ENCODE data around the gene CCDC154. TPM values are rescaled to one million over a fixed set of nuclear protein-coding genes. Genes with fewer than 3 reads are reported as not detected.

Gene CCDC154
- total RNA-seq, 1 donor from 2014 or later, result 3.2 TPM

DNA sequence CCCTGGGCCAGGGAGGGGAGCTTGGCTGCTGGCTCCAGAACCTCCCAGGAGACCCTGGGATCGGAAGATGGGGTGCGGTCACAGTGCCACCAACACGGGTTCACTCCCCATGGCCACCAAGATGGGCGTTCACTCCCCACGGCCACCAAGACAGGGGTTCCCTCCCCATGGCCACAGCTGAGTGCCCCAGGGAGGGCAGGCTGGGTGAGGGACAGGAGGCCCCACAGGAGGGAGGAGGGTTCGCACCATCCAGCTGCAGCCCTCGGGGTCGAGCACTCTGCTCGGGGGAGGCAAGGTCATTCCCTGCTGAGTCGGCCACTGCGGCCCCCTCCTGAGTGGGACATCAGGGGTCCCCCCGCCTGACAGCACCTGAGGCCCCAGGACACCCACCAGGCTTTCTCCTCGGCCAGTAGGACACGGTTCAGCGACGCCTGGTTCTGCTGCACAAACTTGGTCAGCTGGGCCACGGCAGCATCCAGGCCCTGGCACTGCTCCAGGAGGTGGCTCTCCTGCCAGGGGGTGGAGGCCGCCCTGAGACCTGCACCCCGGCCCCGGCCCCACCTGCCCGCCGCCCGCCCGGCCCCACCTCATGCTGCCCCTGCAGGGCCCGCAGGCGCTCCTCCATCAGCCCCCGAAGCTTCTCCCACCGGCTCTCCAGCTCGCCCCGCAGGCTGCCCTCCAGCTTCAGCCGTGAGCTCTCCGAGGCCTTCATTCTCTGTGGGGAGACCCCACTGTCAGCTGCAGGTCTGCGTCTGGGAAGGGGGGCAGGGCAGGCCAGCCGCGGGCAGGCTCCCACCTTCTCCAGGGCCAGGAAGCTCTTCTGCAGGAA lies 5.9 kb downstream of the CCDC154 start:
- intact Hi-C loops (cut with micrococcal nuclease), result no loop called here

DNA sequence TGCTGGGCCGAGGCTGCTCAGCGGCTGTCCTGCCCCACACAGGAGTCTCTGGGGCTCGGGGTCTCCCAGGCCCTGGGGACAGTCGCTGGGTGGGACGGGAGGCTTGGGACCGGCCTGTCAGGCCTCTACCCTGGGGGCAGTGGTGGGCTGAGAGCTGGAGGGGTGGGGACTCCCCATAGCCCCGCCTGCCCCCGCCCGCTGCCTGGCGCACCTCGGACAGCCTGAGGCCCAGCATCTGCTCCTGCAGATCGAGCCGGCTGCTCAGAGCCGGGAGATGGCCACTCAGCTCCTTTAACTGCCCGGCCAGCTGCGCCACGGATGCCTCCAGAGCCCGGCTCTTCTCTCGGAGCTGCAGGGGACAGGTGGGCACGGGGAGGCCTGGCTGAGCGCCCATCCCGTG lies 6.8 kb downstream of the CCDC154 start:
- intact Hi-C loops (cut with micrococcal nuclease), result no loop called here

DNA sequence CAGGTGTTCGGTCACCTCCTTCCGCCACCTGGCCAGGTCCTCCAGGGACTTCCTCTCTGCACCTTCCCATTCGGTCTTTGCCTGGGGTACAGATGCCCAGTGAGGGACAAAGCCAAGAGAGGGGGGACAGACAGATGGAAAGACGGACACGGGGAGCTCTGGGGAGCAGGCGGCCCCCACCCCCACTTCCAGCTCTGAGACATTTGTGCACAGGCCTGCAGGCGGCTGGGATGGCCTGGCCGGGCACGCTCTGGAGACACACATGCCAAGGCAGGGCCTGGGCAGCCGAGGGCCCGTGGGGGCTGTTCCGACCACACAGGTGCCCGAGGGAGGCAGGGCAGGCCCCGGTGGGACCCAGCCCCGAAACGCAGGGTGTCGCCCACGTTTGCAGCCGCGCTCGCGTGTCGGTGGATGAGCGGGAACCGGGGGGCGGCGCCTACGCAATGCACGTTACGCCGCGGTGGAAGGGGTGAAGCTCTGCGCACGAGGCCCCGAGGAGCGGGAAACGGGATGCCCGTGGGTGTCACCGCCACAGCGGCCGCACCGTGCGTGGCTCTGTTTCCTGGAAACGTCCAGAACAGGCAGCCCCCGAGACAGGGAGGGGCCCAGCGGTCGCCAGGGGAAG lies 7.5 kb downstream of the CCDC154 start:
- intact Hi-C loops (cut with micrococcal nuclease), result no loop called here

DNA sequence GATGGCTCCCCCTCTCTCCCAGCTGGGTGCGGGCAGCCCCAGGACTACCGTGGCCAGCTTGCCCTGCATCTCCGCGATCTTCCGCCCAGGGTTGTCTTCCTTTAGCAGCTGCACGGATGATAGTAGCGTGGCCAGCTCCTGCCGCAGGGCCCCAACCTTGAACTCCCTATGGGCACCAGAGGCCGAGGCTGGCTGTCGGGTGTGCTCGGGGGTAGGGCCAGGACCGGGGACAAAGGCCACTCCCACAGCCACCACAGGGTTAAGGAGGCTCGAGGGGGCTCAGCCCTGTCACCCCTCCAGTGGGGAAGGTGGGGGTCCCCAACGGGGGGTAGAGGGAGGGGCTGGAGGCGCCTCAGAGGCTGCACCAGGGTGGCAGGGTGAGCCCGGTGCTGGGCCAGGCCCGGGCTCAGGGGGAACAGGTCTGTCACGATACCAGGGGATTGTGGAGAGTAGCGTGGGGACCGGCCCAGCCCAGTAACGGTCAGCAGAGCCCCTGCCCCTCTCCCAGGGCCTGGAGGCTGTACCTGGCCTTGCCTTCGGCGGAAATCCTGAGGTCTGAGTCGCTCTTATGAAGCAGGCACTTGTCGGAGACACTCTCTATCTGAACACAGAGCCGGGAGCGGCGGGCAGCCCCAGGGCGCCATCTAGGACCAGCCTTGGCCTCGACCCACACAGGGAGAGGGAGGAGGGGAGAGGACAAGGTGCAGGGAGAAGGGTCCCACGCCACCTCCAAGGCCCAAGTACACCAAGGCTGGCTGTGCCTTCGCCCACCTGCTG lies 8.2 kb downstream of the CCDC154 start:
- intact Hi-C loops (cut with micrococcal nuclease), result no loop called here

DNA sequence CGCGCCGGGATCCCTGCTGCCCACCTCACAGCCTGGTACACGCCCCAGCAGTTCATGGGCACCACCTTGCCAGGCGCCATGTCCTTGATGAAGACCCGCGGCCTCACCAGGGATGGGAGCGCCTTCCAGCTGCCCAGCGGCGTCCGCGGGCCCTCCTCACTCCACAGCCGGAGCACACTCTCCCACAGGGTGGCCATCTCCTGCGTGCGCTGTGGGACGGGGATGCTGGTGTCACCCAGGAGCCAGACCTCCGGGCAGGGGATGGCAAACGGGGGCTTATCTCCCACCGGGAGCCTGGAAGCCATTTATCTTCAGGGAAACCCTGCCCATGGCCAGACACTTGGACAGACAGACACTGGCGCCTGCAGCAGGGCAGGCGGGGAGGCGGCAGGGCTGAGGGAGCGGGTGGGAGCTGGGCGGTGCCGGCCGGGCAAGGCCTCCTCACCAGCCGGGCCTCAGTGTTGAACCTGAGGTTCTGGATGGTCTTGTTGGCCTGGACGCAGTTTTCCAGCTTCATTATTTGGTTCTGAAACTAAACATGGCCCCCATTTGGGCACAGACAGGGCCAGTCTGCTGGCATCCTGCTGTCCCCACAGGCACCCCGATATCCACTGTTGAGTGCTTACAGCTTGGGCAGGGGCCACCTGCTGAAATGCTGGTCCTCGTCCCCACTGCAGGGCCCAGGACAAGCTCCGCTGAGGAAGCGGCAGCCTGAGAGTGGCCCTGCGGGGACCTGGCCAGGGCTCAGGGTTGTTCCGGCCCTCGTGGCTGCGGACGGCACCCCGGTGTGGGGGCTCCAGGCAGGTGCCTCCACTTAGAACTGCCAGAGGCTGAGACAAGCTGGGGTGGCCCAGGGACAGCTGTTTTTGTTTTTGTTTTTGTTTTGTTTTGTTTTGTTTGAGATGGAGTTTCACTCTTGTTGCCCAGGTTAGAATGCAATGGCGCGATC lies 9.4 kb downstream of the CCDC154 start:
- intact Hi-C loops (cut with micrococcal nuclease), result no loop called here

DNA sequence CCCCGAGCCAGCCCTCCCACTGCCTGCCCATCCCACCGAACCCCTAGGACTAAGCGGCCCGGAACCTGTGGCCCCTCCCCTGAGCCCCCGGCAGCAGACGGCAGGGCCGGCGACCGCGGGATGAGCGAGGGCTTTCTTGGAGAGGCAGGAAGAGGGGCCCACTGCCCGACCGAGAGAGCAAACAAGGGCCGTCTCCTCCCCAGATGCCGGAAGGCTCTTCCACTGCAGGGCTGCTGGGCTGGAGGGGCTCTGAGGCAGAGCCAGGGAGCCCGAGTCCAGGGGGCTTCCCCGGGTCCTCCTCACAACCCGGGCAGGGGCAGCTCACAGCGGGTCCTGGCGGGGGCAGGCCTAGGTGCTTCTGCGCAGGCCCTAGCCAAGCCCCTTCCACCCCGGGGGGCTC lies 10.6 kb downstream of the CCDC154 start:
- intact Hi-C loops (cut with micrococcal nuclease), result no loop called here

DNA sequence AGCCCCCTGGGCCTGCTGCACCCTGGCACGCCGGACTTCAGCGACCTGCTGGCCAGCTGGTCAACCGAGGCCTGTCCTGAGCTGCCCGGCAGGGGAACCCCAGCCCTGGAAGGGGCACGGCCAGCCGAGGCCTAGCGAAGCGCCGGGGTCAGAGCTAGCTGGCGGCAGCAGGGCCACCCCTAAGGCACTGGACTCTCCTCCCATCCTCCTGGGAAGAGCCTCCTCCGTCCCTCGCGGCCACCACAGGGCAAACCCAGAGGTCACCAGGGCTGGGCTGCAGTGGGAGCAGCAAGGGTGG lies 11.1 kb downstream of the CCDC154 start:
- intact Hi-C loops (cut with micrococcal nuclease), result no loop called here

DNA sequence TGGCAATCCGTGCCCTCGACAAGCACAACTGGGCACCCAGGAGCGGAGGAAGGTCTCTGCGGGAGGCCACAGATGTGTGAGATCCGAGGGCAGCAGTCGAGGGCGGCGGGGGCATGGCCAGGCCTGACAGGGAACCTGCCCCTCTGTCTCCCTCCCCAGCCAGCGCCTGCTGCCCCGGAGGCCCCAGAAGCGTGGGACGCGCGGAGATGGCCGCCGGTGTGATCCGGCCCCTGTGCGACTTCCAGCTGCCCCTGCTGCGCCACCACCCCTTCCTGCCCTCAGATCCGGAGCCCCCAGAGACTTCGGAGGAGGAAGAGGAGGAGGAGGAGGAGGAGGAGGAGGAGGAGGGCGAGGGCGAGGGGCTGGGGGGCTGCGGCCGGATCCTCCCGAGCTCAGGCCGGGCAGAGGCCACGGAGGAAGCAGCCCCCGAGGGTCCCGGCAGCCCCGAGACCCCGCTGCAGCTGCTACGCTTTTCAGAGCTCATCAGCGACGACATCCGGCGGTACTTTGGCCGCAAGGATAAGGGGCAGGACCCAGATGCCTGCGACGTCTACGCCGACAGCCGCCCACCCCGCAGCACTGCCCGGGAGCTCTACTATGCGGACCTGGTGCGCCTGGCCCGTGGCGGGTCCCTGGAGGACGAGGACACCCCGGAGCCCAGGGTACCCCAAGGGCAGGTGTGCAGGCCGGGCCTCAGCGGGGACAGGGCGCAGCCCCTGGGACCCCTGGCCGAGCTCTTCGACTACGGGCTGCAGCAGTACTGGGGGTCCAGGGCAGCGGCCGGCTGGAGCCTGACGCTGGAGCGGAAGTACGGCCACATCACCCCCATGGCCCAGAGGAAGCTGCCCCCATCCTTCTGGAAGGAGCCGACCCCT lies 11.7 kb downstream of the CCDC154 start:
- intact Hi-C loops (cut with micrococcal nuclease), result no loop called here

- intact Hi-C loops (cut with micrococcal nuclease), result no loop called here
Measured at GRCh38 chr16:1431497-1432270, 12.7 kb downstream of the CCDC154 start.

DNA sequence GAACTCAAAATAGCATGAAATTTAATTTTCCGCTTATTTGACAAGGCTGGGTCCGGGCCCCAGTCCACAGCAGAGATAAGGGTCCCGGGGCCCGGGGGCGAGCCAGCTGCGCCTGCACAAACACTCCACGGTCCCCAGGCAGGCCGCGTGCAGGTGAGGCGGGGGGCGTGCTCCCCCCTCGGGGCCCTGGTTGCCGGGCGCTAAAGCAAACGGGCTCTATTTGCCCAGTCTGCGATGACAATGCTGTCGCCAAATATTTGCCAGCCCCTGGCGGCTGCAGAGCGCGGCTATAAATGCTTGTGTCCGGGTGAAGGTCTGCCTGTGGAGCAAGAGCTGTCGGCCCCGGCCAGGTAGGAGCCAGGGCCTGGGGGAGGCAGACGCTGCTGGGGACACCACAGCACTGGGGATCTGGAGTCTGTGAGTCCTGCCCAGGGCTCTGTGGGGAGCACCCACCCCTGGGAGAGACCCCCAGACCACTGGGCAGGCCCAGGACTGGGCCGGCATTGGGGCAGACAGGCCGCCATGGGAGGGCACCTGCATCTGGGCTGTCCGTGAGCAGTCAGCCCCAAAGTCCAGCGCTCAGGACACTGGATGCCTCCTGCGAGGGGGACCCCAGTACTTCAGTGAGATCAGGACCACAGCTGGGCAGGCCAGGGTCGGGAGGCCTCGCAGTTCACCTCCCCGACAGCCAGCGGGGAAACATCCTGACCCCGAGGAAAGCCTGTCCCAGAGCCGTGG lies 13.4 kb downstream of the CCDC154 start, which contains the start of gene PERCC1:
TSS of gene PERCC1 (plus strand) at position 320 of the 738 bp plus-strand sequence. CDS start 1,516 bp downstream, outside the sequence.
- intact Hi-C loops (cut with micrococcal nuclease), result no loop called here

- intact Hi-C loops (cut with micrococcal nuclease), result no loop called here
Measured at GRCh38 chr16:1430214-1430758, 14.1 kb downstream of the CCDC154 start.

DNA sequence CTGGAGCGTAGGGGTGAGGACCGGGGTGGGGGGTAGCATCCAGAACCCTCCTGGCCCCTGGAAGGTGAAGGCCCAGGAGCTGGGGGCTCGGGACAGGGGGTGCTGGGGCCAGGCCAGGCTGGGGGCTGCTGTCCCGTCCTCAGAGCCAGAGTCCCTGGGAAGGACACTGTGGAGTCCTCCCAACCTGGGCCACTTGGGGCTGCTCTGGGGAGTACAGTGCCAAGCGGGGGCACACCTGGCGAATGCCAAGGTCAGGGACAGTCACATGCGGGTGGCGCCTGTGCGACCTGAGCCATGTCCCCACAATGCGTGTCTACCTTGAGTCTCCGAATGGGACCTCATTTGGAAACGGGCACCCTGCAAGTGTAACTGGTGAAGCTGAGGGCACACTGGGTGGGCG lies 14.7 kb downstream of the CCDC154 start:
- intact Hi-C loops (cut with micrococcal nuclease), result no loop called here

DNA sequence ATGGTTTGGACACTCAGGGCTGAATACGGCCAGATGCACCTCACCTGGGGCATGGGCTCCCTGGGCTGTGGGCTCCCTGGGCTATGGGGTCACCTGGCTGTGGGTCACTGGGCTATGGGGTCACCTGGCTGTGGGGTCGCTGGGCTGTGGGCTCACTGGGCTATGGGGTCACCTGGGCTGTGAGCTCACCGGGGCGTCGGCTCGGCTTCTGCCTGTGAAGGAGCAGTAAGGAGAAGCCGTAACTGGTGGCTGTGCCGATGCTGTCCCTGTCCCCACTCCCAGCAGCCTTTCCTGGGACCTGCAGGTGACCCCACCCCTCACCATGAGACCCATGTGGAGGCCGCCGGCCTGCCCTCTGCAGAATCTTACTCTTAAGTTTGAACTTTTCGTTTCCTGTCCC lies 15.3 kb downstream of the CCDC154 start:
- intact Hi-C loops (cut with micrococcal nuclease), result no loop called here

GRCh38 chr16:1428511-1428910 lies 15.8 kb downstream of the CCDC154 start:
- intact Hi-C loops (cut with micrococcal nuclease), result no loop called here

- intact Hi-C loops (cut with micrococcal nuclease), result no loop called here
Measured at GRCh38 chr16:1427473-1428461, 16.6 kb downstream of the CCDC154 start.

- intact Hi-C loops (cut with micrococcal nuclease), result no loop called here
Measured at GRCh38 chr16:1426734-1427471, 17.5 kb downstream of the CCDC154 start.
